Heart left ventricle (tissue), 13 donors: ENCODE data around the gene XPR1.

Experiments
- CTCF ChIP-seq, 12 donors: fragments of 200-600 bp; sonication (generic) in 4 of 12; IDR thresholded peaks; one replicate each; pipeline versions ENCODE4 v1.5.0 to v1.8.0; 2018 to 2022; ENCODE audit warnings: antibody characterized with exemption in 12 of 12, mild to moderate bottlenecking in 5 of 12
- POLR2A ChIP-seq, 2 donors: fragments of 450-650 bp; IDR thresholded peaks; one replicate each; pipeline ENCODE4 v1.6.1; 2017; ENCODE audit warnings: antibody characterized with exemption in 2 of 2, mild to moderate bottlenecking in 2 of 2, moderate library complexity in 2 of 2
- donor health status: ischemic (EF 13 %, LVEDD 7.1; RV severe dilation, severe dysfunction).
- donor health status: DM: no; HTN: yes; CAD: no.
- donor health status: DM: no; HTN: no; CAD: no.
- donor health status: ischemic (EF 25% LVEDD 6.9; RV normal size, moderate dysfunction).
- donor health status: ischemic (EF 25% LVEDD 5.7; RV mildly dilated, moderate dysfunction).
- donor health status: ischemic (EF 35%, LVEDD 5.7; RV mildly dilated, moderate dysfunction).
- donor health status: nonischemic (EF 11% LVEDD 7.7; RV severe dilation, severe dysfunction).
- donor health status: DM: yes; HTN: yes; CAD: no.
- donor health status: PGD.
- donor health status: ischemic (EF 29% LVEDD 5.4; RV normal size, mild dysfunction).
- donor health status: nonischemic (EF 23%, LVEDD 6.1; RV moderate dilation, normal function).

DNA sequence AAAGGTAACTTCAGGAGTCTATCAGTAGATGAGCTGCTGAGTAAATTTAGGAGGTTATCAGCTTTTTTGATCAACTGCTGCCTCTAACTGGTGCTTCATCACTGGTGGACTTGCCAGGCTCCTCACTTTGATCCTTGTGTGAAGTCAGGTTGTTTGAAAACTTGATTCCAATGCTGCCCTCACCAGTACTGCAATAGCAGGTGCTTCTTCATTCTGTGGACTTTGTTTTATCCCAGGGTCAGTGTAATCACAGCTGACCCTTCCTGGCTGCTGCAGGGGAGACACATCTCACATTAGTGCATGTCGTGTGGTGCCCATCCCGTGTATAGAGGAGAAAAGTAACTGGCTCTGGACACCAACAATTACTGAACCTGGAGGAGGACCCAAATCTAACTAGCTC is 260.9 kb downstream of the XPR1 start:
- TF ChIP-seq CTCF (IDR thresholded peaks at IDR 0.05) (no peak), POLR2A (IDR thresholded peaks at IDR 0.05) (no peak)
